Activated gamma-delta T cell (primary cell): ENCODE measurements around the gene NTRK2.
"Not testable (repeated sequence)": the region's sequence is repeated elsewhere in the genome, so short reads cannot be mapped to it uniquely, and the experiment has no call there.

Experiments used
- DNase-seq: peaks from one replicate; lab custom pipeline; 2025; lab: John Stamatoyannopoulos, UW

NTRK2 gene

DNA sequence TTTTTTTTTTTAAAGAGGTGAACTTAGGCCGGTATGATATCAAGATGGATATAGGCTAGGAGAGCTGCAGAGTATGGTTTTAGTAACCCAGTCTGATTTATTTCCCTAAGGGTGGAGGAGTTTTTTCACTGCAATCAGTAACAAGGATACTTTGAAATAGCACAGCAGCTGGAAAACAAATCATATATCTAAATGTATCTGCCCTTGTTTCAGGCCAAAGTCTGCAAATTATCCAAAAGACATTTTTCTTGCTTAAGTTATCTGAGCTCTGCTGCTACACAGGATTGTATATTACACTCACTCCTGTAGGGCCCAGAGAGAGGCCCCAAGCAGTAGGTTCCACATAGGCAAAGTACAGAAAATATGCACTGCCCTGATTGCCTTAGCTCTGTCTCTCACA is 222.4 kb downstream of the NTRK2 start:
- DNase-seq, result no peak

DNA sequence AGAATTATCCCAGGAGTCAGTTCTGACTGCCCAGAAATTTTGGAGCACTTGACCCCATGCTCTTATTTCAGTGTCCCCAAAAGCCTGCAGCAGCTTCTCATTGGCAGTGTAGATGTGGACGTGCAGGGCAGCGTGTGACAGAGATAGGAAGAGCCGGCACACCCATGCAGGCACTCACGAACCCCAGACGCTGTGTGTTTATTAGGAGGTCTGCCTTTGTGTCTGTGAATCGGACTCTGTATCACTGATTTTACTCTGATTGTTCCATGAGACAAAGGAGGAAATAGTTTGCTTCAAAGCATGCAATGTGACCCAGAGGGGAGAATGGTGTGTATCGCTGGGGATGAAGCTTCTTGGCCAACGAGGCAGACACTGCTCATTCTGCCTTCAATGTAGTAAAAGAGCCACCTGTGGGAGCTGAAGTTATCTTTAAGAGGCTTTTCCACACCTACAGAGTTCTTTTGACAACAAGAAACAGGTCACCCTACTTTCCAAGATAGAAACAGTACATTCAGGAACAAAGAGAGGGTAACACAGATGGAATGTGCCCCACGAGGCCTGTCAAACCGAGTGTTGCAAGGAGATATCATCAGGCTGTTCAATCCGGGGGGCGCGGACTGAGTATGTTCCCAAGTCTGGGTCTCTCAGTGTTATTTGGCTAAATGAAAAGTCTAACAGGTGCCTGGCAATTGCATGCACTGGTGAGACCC is 224.0 kb downstream of the NTRK2 start:
- DNase-seq, result no peak

DNA sequence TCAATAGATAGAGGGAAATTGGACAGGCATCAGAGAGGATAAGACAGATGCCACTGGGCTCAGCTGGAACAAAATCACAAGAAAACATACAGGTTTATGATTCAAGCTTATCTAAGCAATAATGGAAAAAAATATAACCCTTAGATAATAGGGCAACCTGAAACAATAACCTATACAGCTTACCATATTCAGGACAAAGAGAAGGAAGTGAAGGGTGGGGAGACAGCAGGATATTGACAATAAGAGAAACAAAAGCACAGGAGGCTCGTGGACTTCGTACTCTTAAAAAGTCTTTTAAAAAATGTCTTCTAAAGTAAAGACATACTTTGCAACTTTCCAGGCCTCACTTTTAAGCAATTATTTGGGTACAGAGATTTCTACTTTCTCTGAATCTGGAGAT is 225.3 kb downstream of the NTRK2 start:
- no peak for DNase-seq

DNA sequence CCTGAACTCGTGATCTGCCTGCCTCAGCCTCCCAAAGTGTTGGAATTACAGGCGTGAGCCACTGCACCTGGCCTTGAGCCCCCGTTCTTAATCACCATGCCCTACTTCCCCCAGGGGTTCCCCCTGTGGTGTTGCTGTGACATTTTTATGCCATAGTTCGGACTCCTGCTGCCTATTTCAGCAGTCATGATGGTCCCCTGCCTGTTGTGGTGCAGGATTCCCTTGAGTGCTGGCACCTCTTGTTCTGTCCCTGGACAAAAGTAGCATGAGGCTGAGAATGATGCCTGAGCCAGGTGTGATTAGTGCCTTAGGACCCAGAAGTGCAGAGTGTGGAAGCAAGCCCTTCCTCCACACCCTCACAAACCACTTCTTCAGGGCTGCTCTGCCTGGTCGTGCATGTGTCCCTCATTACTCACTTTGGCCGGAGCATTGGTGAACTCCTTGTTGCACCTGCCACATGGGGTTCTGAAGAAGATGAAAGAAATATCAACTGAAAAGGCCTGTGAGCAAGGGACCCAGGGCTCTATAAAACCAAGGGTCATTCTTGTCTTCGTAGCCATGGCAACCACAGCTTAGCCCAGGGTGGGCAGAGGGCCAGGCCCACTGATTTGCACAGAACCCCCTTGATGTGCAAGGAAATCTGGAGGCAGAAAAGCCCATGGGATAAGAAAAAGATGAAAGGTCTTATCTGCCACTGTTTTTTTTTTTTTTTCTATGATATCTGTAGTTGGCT is 228.0 kb downstream of the NTRK2 start:
- no peak for DNase-seq

DNA sequence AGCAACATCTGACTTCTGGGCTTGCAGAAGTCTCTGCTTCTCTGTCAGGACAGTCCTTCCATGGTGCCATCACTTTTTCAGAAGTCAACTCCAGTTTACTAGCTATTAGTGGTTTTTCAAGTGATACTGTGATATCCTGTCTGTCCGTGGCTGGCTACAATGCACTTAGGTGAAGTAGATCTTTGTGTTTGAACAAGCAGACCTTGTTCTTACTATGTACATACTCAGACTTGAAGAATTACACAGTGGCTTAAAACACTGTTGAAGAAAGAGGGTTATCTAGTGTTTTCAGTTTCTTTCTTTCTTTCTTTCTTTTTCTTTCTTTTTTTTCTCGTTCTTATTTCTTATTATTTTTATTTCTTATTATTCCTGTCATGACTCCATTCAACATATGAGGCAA is 228.7 kb downstream of the NTRK2 start:
- no peak for DNase-seq

DNA sequence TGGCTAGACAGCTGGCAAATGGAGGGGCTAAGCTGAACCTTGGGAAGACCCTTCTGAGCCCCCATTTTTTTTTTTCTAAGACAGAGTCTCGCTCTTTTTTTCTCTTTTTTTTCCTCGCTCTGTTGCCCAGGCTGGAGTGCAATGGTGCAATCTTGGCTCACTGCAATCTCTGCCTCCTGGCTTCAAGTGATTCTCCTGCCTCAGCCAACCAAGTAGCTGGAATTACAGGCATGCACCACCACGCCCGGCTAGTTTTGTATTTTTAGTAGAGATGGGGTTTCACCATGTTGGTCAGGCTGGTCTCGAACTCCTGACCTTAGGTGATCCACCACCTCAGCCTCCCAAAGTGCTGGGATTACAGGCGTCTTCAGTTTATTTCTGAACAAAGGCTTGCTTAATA is 229.1 kb downstream of the NTRK2 start:
- not testable (repeated sequence) for DNase-seq

DNA sequence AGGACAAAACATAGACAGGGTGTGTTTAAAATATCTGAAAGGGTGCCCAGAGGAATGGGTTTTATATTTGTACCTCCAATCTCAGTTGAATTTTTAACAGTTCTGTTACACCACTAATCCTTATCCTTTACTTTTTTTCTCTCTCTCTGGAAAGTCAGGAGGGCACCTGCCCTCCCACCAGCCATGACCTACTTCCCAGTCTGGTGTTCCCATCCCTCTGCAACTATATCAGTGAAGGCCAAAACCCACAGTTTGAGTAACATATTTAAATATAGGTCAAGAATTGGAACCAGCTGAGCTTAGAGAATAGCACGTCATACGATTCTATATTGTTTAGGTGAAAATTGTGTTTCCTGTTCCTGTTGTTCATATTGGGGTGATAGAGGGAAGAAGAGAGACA is 229.8 kb downstream of the NTRK2 start:
- no peak for DNase-seq

DNA sequence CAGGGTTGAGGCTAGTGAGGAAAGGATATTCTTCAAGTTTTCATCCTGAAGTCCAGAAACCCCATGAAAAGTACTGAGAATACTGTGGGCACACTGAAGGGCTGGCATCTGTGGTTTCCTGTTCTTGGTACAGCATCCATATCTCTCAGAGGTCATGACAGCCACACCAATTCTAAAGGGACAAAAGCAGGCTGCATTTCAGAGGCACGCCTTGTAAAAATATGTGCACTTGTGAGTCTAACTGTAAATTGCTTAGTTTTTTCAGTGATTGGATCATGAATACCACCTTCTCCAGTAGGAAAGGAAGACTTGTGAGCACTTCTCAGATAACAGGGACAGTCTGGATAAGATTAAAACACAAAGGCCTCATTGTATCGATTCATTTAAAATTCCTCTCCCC is 230.9 kb downstream of the NTRK2 start:
- DNase-seq, result no peak

DNA sequence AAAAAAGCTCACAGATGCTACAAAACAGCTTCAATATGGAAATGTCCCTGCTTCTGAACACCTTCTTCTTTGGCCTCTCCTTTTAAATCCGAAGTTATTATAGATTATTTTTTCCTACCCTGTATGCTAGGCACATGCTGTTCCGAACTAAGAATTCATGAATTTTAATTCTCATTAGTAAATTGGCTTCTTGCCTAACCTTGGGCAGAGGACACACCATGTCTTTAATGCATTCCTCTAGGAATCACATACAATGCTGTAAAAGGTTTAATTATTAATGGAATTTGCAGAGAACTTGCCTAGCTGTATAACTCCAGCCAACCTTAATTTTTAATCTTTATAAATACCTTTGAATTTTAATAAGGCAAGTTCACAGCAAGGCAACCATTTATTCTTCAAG is 234.4 kb downstream of the NTRK2 start:
- no peak for DNase-seq

DNA sequence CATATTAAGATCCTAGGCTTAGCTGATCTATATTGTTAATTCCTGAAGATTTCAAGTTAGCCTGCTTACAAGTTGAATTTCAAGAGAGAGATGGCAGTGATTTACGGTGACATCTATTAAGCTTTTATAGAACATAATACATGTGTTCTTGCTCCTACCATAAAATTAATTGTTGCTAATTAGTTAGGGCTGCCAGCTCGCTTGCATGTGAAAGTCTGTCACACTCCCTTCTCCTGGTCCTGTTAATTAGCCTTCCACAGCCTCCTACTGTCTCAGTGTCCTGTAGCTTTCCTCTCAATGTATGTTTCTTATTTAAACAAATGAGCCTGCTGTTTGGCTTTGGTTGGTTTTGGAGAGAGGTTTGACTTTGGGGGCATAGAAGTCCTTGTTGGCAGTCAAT is 247.2 kb downstream of the NTRK2 start:
- no peak for DNase-seq

DNA sequence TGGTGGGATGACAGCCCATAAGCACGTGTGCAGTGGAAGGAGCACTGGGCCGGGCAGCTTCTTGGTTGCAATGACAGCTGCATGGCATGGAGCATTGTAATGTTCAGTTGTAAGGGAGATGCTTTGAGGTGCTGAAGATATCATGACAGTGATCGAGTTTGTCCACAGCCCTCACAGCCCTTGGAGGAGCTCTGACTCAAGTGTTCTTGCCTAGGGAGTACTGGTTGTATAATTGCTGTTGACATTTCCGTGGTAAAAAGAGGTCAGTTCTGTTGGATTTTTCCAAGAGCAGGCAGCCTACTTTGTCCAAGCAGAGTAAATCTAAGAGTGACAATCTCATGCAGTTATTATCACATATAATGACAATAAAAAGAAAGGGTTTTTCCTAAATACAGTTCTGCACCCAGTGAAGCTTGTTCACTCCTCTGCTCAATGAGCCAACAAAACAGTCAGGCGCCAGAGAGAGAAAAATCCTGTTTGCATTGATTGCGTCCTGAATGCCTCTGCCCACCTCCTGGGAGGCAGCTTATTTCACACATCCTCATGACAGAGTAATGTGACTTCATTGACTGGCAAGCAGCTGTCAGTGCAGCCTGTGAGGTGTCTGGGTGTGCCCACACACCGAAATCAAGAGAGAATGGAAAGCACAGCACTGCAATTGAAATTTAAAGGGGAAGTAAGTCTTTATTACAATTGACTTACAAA is 248.0 kb downstream of the NTRK2 start:
- no peak for DNase-seq

DNA sequence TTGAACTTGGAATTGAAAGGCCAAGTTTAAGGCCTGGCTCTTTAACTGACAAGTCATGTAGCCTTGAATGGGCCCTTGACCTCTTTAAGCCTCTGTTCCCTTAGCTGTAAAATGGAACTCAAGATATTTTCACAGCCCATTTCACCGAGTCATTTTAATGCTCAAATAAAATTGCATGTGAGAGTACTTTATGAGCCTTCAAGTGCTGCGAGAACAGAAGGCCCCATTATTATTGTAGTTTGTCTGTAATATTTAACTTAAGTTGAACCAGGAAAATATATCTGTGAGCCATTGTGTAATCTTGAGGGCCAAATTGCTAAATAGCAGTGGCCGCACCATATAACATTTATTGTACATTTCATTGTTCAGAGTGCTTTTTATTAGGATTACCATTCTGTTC is 249.9 kb downstream of the NTRK2 start:
- no peak for DNase-seq

DNA sequence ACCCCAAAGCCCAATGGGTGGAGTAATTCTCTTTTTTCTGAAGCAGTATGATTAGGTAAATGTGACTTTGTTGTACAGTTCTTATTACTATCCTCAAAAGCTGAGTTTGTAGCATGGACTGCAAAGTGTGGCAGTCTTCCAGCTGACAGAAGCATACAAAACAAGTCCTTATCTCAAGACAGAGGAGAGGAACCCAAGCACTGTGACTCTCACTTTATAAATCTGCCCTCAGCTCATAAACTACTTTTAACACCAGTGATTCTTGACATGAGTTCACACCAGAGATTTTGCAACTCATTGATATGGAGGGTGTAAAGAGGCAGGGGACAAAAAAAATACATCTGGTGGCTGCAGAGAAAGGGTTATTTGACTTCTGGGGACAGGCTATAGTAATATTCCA is 251.6 kb downstream of the NTRK2 start:
- no peak for DNase-seq

DNA sequence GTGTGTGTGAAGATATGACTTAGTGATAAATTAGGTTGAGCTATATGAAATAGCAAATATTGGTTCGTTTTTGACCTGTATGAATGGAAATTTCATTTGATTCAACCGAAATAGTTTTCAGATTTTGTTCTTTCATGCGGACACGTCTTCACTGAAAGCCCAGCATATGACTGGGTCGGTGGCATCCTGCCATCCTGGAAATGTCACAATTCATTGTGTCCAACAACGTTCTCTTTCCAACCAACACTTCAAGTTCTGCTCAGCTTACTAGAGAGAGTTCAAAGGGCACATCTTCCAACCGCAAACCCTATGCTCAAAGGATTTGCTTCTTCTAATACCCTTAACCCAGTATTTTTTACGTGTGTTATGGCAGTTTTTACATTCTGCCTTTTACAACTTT is 252.5 kb downstream of the NTRK2 start:
- no peak for DNase-seq

DNA sequence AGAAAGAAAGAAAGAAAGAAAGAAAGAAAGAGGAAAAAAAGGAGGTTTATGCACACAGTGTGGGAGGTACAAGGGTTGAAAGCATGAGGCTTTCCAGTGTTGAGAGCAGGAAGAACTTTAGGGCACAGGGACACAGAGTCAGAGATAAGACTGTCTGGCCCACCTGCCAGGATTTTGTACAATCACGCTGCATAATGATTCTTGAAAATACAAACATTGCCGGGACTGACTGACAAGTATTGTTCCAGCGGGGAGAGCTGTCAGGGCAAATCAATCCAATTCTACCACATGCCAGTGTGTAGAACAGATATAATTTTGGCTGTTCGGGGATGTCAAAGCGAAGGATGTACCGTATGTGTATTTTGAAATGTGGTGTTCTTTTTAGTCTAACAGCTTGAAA is 254.7 kb downstream of the NTRK2 start:
- no peak for DNase-seq

DNA sequence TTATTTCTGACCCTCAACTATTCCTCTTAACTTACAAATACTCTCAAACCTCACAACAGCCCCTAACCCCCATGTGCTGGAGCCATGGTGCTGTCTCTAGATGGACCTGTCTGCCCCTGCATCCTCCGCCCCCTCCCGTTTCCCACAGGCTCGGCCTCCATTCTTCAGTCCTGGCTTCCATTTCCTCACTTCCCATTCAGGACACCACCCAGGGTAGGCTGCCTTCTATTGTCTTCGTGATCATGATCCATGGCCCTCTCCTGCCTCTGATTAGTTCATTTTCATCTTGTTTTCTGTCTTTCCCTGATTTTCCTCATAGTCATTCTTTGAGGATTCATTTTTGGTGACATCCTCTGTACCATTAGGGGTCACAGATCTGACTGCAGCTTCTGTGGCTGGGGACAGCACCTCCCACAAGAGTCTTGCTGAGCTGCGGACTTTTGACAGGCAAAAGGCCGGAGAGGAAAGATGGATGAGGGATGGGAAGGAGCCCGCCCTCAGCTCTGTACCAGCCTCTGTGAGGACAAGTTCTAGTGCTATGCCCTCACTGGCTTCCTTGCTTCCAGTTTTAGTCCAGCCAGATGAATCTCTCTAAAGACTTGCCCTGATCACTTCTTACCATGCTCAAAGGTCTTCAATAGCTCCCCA is 255.8 kb downstream of the NTRK2 start:
- no peak for DNase-seq

DNA sequence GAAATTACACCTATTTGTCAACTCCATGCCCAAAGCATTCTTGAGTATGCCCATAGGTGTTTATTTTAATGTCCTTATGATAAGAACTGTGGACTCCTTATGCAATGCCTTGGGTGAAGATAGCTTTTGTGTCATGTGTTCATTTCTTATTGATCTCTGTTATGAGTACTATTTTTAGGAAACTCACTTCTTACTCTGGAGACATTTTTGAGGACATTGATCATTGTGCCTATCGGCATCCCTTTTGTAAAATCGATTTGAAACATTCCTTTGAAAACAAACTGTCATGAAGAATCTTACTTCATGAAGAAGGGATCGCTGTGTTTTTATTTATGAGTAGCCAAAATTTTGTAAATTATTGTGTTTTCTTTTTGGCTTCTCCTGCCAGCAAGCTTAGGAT is 257.3 kb downstream of the NTRK2 start:
- no peak for DNase-seq

DNA sequence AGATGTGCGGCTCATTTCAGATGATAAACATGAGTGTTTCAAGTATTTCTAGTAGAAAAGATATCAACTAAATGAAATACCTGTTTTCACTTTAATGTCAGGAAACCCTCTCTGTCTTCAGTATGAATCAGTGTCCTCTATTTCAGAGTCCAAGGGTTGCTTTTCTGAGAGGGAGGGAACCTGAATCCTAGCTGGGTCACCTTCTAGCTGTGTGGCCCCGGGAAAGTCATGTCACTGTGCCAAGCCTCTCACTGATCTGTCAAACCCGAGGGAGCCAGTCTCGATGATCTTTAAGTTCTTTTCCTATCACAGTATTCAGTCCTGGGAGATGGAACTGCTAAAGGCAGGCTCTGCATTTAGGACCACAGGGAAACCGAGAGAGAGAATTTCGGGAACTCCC is 258.9 kb downstream of the NTRK2 start:
- DNase-seq, result no peak

DNA sequence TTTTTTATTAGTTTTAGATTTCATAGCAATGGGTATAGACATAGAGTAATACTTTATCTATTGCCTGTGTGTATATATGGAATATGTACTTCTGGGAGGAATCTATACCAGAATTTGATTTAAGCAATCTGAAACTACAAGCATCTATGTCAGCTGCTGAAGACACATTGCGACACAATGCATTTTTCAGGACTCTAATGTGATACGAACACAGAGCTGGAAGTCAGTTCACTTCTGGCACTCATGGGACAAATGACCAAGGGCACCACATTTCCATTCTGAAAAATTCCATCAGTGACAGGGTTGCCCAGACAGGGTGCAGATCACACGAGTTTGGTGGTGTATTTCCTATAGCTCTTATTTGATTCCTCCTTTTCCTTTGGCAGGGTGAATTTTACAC is 259.5 kb downstream of the NTRK2 start:
- no peak for DNase-seq

DNA sequence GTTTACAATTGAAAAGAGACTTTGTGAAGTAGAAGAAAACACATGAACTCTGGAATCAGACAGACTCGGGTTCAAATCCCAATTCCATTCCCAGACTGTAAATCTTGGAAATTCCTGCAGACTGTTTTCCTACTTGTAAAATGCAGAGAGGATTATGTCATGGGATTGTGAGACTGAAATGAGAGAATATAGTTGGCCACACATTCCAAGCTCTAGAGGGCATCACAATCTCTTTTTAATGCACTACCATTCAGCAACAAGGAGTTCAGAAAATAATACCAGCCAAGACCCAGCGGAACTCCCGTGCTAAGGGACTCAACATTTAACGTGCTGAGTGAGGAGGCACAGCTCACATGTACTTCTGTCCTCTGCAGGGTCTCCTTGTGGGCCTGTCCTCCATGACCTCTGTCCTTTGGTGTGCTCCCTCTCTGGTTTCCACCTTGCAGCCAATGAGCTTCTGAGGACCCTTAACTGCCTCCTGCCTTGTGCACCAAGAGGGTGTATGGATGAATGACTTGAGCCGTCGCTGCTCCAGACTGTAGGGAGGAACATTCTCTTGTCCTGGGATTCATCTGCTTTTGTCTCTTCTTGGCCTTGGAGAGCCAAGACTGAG is 263.5 kb downstream of the NTRK2 start:
- no peak for DNase-seq

DNA sequence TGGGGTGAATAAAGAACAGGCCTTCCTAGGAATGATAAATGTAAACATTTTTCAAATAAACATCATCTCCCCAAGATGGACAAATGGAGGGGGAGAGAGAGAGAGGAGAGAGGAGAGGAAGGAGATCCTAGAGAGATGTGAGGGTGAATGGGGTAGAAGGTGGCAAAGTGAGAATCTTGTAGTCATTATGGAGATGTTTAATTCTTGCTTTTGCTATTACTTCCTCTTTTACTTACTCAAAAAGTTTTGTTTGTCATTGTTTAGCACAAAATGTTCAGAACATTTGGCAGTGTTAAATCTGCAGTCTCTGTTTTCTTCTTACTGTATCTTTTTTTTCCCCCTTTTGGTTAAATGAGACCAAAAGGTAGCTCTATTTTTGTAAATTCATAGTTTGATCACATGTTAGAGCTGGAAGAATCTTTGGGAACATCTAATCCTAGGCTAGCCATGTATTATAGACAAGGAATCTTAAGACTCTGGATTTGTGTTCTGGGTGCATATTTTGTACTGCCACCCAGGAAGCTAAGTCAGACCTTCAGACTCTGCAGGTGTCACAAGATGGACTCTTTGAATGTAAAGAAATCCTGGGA is 266.1 kb downstream of the NTRK2 start:
- no peak for DNase-seq

DNA sequence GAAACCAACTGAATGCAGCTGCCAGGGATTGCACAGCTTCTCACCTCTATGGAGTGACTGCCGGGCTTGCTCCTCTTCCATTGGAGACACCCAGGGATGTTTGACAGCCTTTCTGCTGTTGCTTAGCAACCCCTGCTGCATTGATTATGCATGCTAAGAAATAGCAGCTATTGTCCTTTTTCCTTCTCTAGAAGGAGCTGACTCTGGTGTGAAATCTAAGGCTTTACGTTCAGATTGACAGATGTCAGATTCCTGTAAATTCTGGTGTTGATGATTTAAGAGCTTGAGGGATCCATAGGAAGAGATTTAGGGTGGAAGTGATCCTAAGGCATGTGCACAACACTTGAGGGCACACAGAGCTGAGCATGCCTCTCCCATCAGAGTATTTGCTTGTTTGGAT is 267.7 kb downstream of the NTRK2 start:
- no peak for DNase-seq
